Mesendoderm (in vitro differentiated cells): ENCODE data around the gene ANKRD13D.

Experiments used
- DNase-seq: peaks from one replicate; pipeline ENCODE4 v3.0.0; 2013
- H2AK5ac ChIP-seq: 2 replicates; pipeline ENCODE4 v1.6.1; 2013; ENCODE audit warnings: low read length, inconsistent platforms
- H2BK120ac ChIP-seq: 2 replicates; pipeline ENCODE4 v1.6.1; 2013; ENCODE audit warnings: low read depth, mild to moderate bottlenecking, low read length, moderate library complexity, mixed read lengths
- H2BK15ac ChIP-seq: replicated peaks from 2 replicates; pipeline ENCODE4 v1.6.1; 2013; ENCODE audit warnings: low read depth, mild to moderate bottlenecking, moderate library complexity
- H2BK5ac ChIP-seq: 2 replicates; pipeline ENCODE4 v1.6.1; 2013; ENCODE audit warnings: low read length, inconsistent platforms
- H3K18ac ChIP-seq: 2 replicates; pipeline ENCODE4 v1.6.1; 2013; ENCODE audit warnings: mild to moderate bottlenecking, low read length, mixed read lengths
- H3K23ac ChIP-seq: one replicate; pipeline ENCODE4 v1.6.1; 2013; ENCODE audit warnings: low read length
- H3K27ac ChIP-seq: 2 replicates; pipeline ENCODE4 v1.5.1; 2013; ENCODE audit warnings: low read depth, mild to moderate bottlenecking, inconsistent platforms, low read length, moderate library complexity
- H3K27me3 ChIP-seq: 2 replicates; pipeline ENCODE4 v1.6.1; 2013; ENCODE audit warnings: low read length, control low read depth, mild to moderate bottlenecking, inconsistent platforms; ENCODE audit not compliant: insufficient read depth, poor library complexity
- H3K36me3 ChIP-seq: 2 replicates; pipeline ENCODE4 v1.6.1; 2013; ENCODE audit warnings: low read length, inconsistent platforms; ENCODE audit not compliant: control insufficient read depth, insufficient read depth
- H3K4ac ChIP-seq: one replicate; pipeline ENCODE4 v1.6.1; 2013; ENCODE audit warnings: low read depth, mild to moderate bottlenecking, low read length, moderate library complexity
- H3K4me1 ChIP-seq: 2 replicates; pipeline ENCODE4 v1.6.1; 2013; ENCODE audit warnings: low read depth, low read length, inconsistent platforms; ENCODE audit not compliant: control insufficient read depth
- H3K4me2 ChIP-seq: 2 replicates; pipeline ENCODE4 v1.6.1; 2013; ENCODE audit warnings: low read length
- H3K4me3 ChIP-seq: 2 replicates; pipeline ENCODE4 v1.5.1; 2013; ENCODE audit warnings: mild to moderate bottlenecking, low read length
- H3K56ac ChIP-seq: one replicate; pipeline ENCODE4 v1.6.1; 2013; ENCODE audit warnings: low read length
- H3K79me1 ChIP-seq: 2 replicates; pipeline ENCODE4 v1.6.1; 2013; ENCODE audit warnings: low read length, inconsistent platforms
- H3K79me2 ChIP-seq: 2 replicates; pipeline ENCODE4 v1.6.1; 2013; ENCODE audit warnings: mild to moderate bottlenecking, low read length; ENCODE audit not compliant: control insufficient read depth, insufficient read depth
- H3K9ac ChIP-seq: 2 replicates; pipeline ENCODE4 v1.6.1; 2013; ENCODE audit warnings: low read length, inconsistent platforms
- H4K5ac ChIP-seq: one replicate; pipeline ENCODE4 v1.6.1; 2013; ENCODE audit warnings: low read length
- H4K8ac ChIP-seq: one replicate; pipeline ENCODE4 v1.6.1; 2013; ENCODE audit warnings: low read depth, mild to moderate bottlenecking, control low read depth, low read length, moderate library complexity
- WGBS: extraction: QIAGEN DNeasy Blood & Tissue Kit; methylation state at CpG from one replicate; pipeline ENCODE4 v1.1.7; 2013; ENCODE audit warnings: low lambda C conversion rate, missing lambda C conversion rate; ENCODE audit not compliant: insufficient coverage; ENCODE audit errors: extremely low coverage; 5-methylcytosine and 5-hydroxymethylcytosine counted together

The ANKRD13D gene

GRCh38 chr11:67245046-67245445 lies 44.1 kb upstream of the ANKRD13D start:
- no peak overlapping the region for H3K9ac ChIP-seq
- H3K4me3 ChIP-seq = no peak overlapping the region
- peaks cover 35% of the 10 kb centered on the region for H3K79me2 ChIP-seq
- no peak overlapping the region for H2AK5ac ChIP-seq
- H3K36me3 ChIP-seq = peaks cover 25% of the 10 kb centered on the region
- WGBS = no CpG with 5 or more reads among the region's 11 CpGs
- H3K4me2 ChIP-seq = no peak overlapping the region
- H2BK15ac ChIP-seq = no peak overlapping the region
- H2BK5ac ChIP-seq = no peak overlapping the region
- no peak overlapping the region for H3K56ac ChIP-seq
- peaks cover 22% of the 10 kb centered on the region for H3K79me1 ChIP-seq
- no peak overlapping the region for H4K5ac ChIP-seq
- H3K18ac ChIP-seq = no peak overlapping the region
- no peak overlapping the region for H2BK120ac ChIP-seq
- peaks cover 4% of the 10 kb centered on the region for H3K4me1 ChIP-seq
- H3K23ac ChIP-seq = no peak overlapping the region
- H3K4ac ChIP-seq = no peak overlapping the region
- no peak overlapping the region for H4K8ac ChIP-seq
- H3K27ac ChIP-seq = no peak overlapping the region
- no peaks in the 10 kb centered on the region for H3K27me3 ChIP-seq
- DNase-seq = no peak

GRCh38 chr11:67247946-67248550 lies 41.1 kb upstream of the ANKRD13D start:
- peaks cover 8% of the 10 kb centered on the region for H3K79me2 ChIP-seq
- no CpG with 5 or more reads among the region's 5 CpGs for WGBS
- peaks cover 30% of the 10 kb centered on the region for H3K36me3 ChIP-seq

GRCh38 chr11:67248653-67249052 lies 40.5 kb upstream of the ANKRD13D start:
- Histone ChIP-seq H2BK5ac (no peak overlapping the region), H3K4me2 (no peak overlapping the region), H3K23ac (no peak overlapping the region), H3K9ac (no peak overlapping the region), H2BK15ac (no peak overlapping the region), H3K27ac (no peak overlapping the region), H4K5ac (no peak overlapping the region), H3K4ac (no peak overlapping the region), H3K56ac (no peak overlapping the region), H2BK120ac (no peak overlapping the region), H2AK5ac (no peak overlapping the region), H3K27me3 (no peaks in the 10 kb centered on the region), H4K8ac (no peak overlapping the region), H3K79me2 (peaks cover 2% of the 10 kb centered on the region), H3K4me3 (no peak overlapping the region), H3K4me1 (no peaks in the 10 kb centered on the region), H3K79me1 (peaks cover 15% of the 10 kb centered on the region), H3K36me3 (peaks cover 34% of the 10 kb centered on the region), H3K18ac (no peak overlapping the region)
- peak; percentile 37 for DNase-seq

More at GRCh38 chr11:67247946-67248550, 41.1 kb upstream of the ANKRD13D start:
- no peak overlapping the region for H3K23ac ChIP-seq
- peaks cover 17% of the 10 kb centered on the region for H3K79me1 ChIP-seq
- H3K56ac ChIP-seq = no peak overlapping the region
- H3K27me3 ChIP-seq = no peaks in the 10 kb centered on the region
- no peak overlapping the region for H3K4ac ChIP-seq
- no peak overlapping the region for H4K8ac ChIP-seq
- H2BK5ac ChIP-seq = no peak overlapping the region
- H3K18ac ChIP-seq = no peak overlapping the region
- H3K4me3 ChIP-seq = no peak overlapping the region
- H2AK5ac ChIP-seq = no peak overlapping the region
- no peak overlapping the region for H3K4me2 ChIP-seq
- no peak overlapping the region for H2BK15ac ChIP-seq
- H3K27ac ChIP-seq = no peak overlapping the region
- H4K5ac ChIP-seq = no peak overlapping the region
- no peaks in the 10 kb centered on the region for H3K4me1 ChIP-seq
- DNase-seq = no peak
- no peak overlapping the region for H2BK120ac ChIP-seq
- H3K9ac ChIP-seq = no peak overlapping the region

GRCh38 chr11:67250059-67251043 lies 38.8 kb upstream of the ANKRD13D start:
- no peak overlapping the region for H4K8ac ChIP-seq
- no peak overlapping the region for H3K56ac ChIP-seq
- DNase-seq = no peak
- H3K36me3 ChIP-seq = peaks cover 46% of the 10 kb centered on the region
- H3K9ac ChIP-seq = no peak overlapping the region
- no peaks in the 10 kb centered on the region for H3K79me2 ChIP-seq
- no peak overlapping the region for H2BK120ac ChIP-seq
- H3K4me3 ChIP-seq = no peak overlapping the region
- H3K4ac ChIP-seq = no peak overlapping the region
- no CpG with 5 or more reads among the region's 37 CpGs for WGBS
- H3K27me3 ChIP-seq = no peaks in the 10 kb centered on the region
- H2BK5ac ChIP-seq = no peak overlapping the region
- no peak overlapping the region for H3K18ac ChIP-seq
- no peak overlapping the region for H2BK15ac ChIP-seq
- no peak overlapping the region for H4K5ac ChIP-seq
- H3K79me1 ChIP-seq = peaks cover 9% of the 10 kb centered on the region
- no peak overlapping the region for H3K23ac ChIP-seq
- no peak overlapping the region for H3K4me2 ChIP-seq
- no peak overlapping the region for H2AK5ac ChIP-seq
- no peaks in the 10 kb centered on the region for H3K4me1 ChIP-seq
- H3K27ac ChIP-seq = no peak overlapping the region

GRCh38 chr11:67251841-67252240 lies 37.3 kb upstream of the ANKRD13D start:
- Histone ChIP-seq H3K23ac (no peak overlapping the region), H3K27ac (no peak overlapping the region), H3K27me3 (no peaks in the 10 kb centered on the region), H3K4me2 (no peak overlapping the region), H3K9ac (no peak overlapping the region), H4K5ac (no peak overlapping the region), H3K79me1 (peaks cover 4% of the 10 kb centered on the region), H3K56ac (no peak overlapping the region), H2AK5ac (no peak overlapping the region), H3K36me3 (peaks cover 40% of the 10 kb centered on the region), H4K8ac (no peak overlapping the region), H3K4me3 (no peak overlapping the region), H2BK120ac (no peak overlapping the region), H3K4me1 (no peaks in the 10 kb centered on the region), H3K79me2 (no peaks in the 10 kb centered on the region), H3K4ac (no peak overlapping the region), H3K18ac (no peak overlapping the region), H2BK5ac (no peak overlapping the region), H2BK15ac (no peak overlapping the region)
- DNase-seq = no peak
- WGBS = no CpG with 5 or more reads among the region's 1 CpG
